K562 (cell line): ENCODE results near the gene RREB1. TPM values are rescaled to one million over a fixed set of nuclear protein-coding genes. Genes with fewer than 3 reads are reported as not detected.

Source experiments
- ATAC-seq: fragments of 200-7000 bp; cut with Tn5 transposase; 3 replicates; pipeline ENCODE4 v1.9.1; 2020; ENCODE audit warnings: moderate library complexity
- BruUV-seq: library from RNA; stranded (reverse); fragments of 400-500 nt; replicated peaks from 2 replicates; lab custom pipeline; 2021; lab: Mats Ljungman, UMichigan
- CTCF ChIA-PET: fragments of 300-600 bp; formaldehyde crosslinking; extraction: SDS; loops from one replicate; lab custom pipeline; 2021; ENCODE audit warnings: low intra/inter-chr PET ratio; lab: Yijun Ruan, JAX
- POLR2A ChIA-PET: fragments of 300-600, 350-650 bp; sonication (Branson Sonifier 250); formaldehyde crosslinking; extraction: SDS; loops from one replicate; lab custom pipeline; 2021; ENCODE audit warnings: antibody characterized with exemption, inconsistent platforms; lab: Yijun Ruan, JAX
- DNase-seq, 4 experiments: peaks; one replicate each; pipeline versions ENCODE4 v3.0.0 to v3.0.0-alpha.2; 2011 to 2018; ENCODE audit warnings: low spot score in 3 of 4, mixed read lengths in 3 of 4; ENCODE audit errors: extremely low read depth in 1 of 4
- FAIRE-seq: peaks from 2 replicates; lab custom pipeline; 2011; peaks lifted over from hg19 to GRCh38; lab: Jason Lieb, UNC
- H2AFZ ChIP-seq: 2 replicates; pipeline ENCODE4 v1.6.0; 2011; ENCODE audit warnings: low read depth, low read length, control low read depth, inconsistent platforms
- H3K27ac ChIP-seq: fragments of 200-600 bp; 3 replicates; pipeline ENCODE4 v1.8.0; 2011; ENCODE audit warnings: low read depth, mild to moderate bottlenecking, control low read depth, inconsistent platforms, low read length, moderate library complexity, mixed read lengths; ENCODE audit errors: extremely low read depth
- H3K27me3 ChIP-seq, 2 experiments: fragments of 300-600 bp in 1 of 2; 2 replicates in 1 of 2; 3 replicates in 1 of 2; pipeline versions ENCODE4 v1.6.0 to v1.8.0; 2011; ENCODE audit warnings: inconsistent platforms in 2 of 2, low read length in 2 of 2, mild to moderate bottlenecking in 1 of 2, mixed read lengths in 1 of 2, moderate library complexity in 1 of 2; ENCODE audit not compliant: control insufficient read depth in 2 of 2, insufficient read depth in 2 of 2
- H3K36me3 ChIP-seq: fragments of 300-600 bp; 3 replicates; pipeline ENCODE4 v1.8.0; 2011; ENCODE audit warnings: mild to moderate bottlenecking, low read length, inconsistent platforms; ENCODE audit not compliant: control insufficient read depth, insufficient read depth
- H3K4me1 ChIP-seq, 2 experiments: fragments of 200-600 bp in 1 of 2; replicated peaks in 1 of 2; 2 replicates in 1 of 2; 3 replicates in 1 of 2; pipeline versions ENCODE4 v1.5.1 to v1.8.0; 2011; ENCODE audit warnings: inconsistent platforms in 2 of 2, low read length in 2 of 2, mild to moderate bottlenecking in 1 of 2, mixed read lengths in 1 of 2, moderate library complexity in 1 of 2; ENCODE audit not compliant: control insufficient read depth in 2 of 2, insufficient read depth in 2 of 2
- H3K4me2 ChIP-seq: 2 replicates; pipeline ENCODE4 v1.6.1; 2011; ENCODE audit warnings: low read length, control low read depth, inconsistent platforms, mixed read lengths; ENCODE audit not compliant: insufficient read depth
- H3K4me3 ChIP-seq: fragments of 200-600 bp; sonication (generic), shearing (Covaris generic); 2 replicates; pipeline ENCODE4 v1.5.1; 2016; ENCODE audit warnings: control low read depth, inconsistent platforms
- H3K79me2 ChIP-seq: fragments of 200-600 bp; 3 replicates; pipeline ENCODE4 v1.8.0; 2011; ENCODE audit warnings: low read length, inconsistent platforms; ENCODE audit not compliant: control insufficient read depth, insufficient read depth
- H3K9ac ChIP-seq, 2 experiments: 2 replicates each; pipeline versions ENCODE4 v1.6.0 to v1.6.1; 2011; ENCODE audit warnings: low read depth in 2 of 2, low read length in 2 of 2, control low read depth in 1 of 2, inconsistent platforms in 1 of 2, mild to moderate bottlenecking in 1 of 2, mixed read lengths in 1 of 2; ENCODE audit not compliant: insufficient read depth in 1 of 2
- H3K9me1 ChIP-seq: one replicate; pipeline ENCODE4 v1.6.0; 2011; ENCODE audit warnings: inconsistent platforms, mild to moderate bottlenecking, low read length, moderate library complexity; ENCODE audit not compliant: control insufficient read depth, insufficient read depth
- H3K9me3 ChIP-seq: replicated peaks from 2 replicates; pipeline ENCODE4 v1.5.1; 2011; ENCODE audit warnings: low read depth, low read length, inconsistent platforms; ENCODE audit not compliant: control insufficient read depth, insufficient read depth
- H4K20me1 ChIP-seq: replicated peaks from 2 replicates; pipeline ENCODE4 v1.6.1; 2011; ENCODE audit warnings: low read length, inconsistent platforms, mixed read lengths; ENCODE audit not compliant: control insufficient read depth, insufficient read depth
- ARHGAP35 ChIP-seq: fragments of 450-650 bp; IDR thresholded peaks from 2 replicates; pipeline ENCODE4 v1.6.1; 2018; ENCODE audit not compliant: partially characterized antibody
- E2F3 ChIP-seq: fragments of 250-450 bp; sonication (Bioruptor Pico); IDR thresholded peaks from 2 replicates; pipeline ENCODE4 v1.4.0; 2020; ENCODE audit warnings: mild to moderate bottlenecking
- ELF1 ChIP-seq: fragments of 200-800 bp; sonication (Bioruptor generic); IDR thresholded peaks from 2 replicates; pipeline ENCODE4 v1.6.1; 2016; ENCODE audit warnings: missing genetic modification characterization, missing compliant biosample characterization
- HIVEP1 ChIP-seq: fragments of 250-450 bp; sonication (Bioruptor Pico); IDR thresholded peaks from 2 replicates; pipeline ENCODE4 v1.4.0; 2020; ENCODE audit warnings: mild to moderate bottlenecking
- KLF13 ChIP-seq: fragments of 450-650 bp; IDR thresholded peaks from 2 replicates; pipeline ENCODE4 v1.6.1; 2016; ENCODE audit warnings: missing genetic modification characterization, low read depth, mild to moderate bottlenecking, missing compliant biosample characterization, moderate library complexity, borderline replicate concordance
- PCBP2 ChIP-seq: fragments of 200-400 bp; formaldehyde crosslinking; IDR thresholded peaks from 2 replicates; pipeline ENCODE4 v1.6.1; 2018; ENCODE audit warnings: low read length, low read depth, mild to moderate bottlenecking, moderate library complexity; ENCODE audit not compliant: poor library complexity, severe bottlenecking
- SIN3B ChIP-seq: fragments of 450-650 bp; IDR thresholded peaks from 2 replicates; pipeline ENCODE4 v1.6.1; 2017; ENCODE audit warnings: low read depth, mild to moderate bottlenecking, moderate library complexity
- SRF ChIP-seq, 2 experiments: fragments of 250-450, 450-650 bp in 1 of 2; sonication (Bioruptor Pico) in 1 of 2; sonication (generic) in 1 of 2; formaldehyde crosslinking; IDR thresholded peaks; 2 replicates each; pipeline versions ENCODE4 v1.5.0 to v1.5.1; 2020 to 2022; ENCODE audit warnings: mild to moderate bottlenecking in 1 of 2, missing genetic modification reagents in 1 of 2
- TAF9B ChIP-seq: fragments of 450-650 bp; IDR thresholded peaks from 2 replicates; pipeline ENCODE4 v1.6.1; 2018; ENCODE audit warnings: mild to moderate bottlenecking; ENCODE audit not compliant: partially characterized antibody
- TCF3 ChIP-seq: sonication (generic); formaldehyde crosslinking; IDR thresholded peaks from 2 replicates; pipeline ENCODE4 v1.4.0; 2020; ENCODE audit warnings: mild to moderate bottlenecking, missing genetic modification reagents
- ZKSCAN3 ChIP-seq: fragments of 250-450 bp; sonication (Bioruptor Pico); IDR thresholded peaks from 2 replicates; pipeline ENCODE4 v1.4.0; 2020
- ZNF124 ChIP-seq: sonication (generic); formaldehyde crosslinking; IDR thresholded peaks from 2 replicates; pipeline ENCODE4 v1.8.1; 2022; ENCODE audit warnings: missing genetic modification reagents
- ZNF232 ChIP-seq: sonication (generic); formaldehyde crosslinking; IDR thresholded peaks from 2 replicates; pipeline ENCODE4 v1.8.0; 2022; ENCODE audit warnings: mild to moderate bottlenecking, missing genetic modification reagents
- ZNF311 ChIP-seq: fragments of 250-450 bp; sonication (Bioruptor Pico); IDR thresholded peaks from 2 replicates; pipeline ENCODE4 v1.4.0; 2020; ENCODE audit warnings: mild to moderate bottlenecking, moderate library complexity
- ZNF668 ChIP-seq: fragments of 250-450 bp; sonication (Bioruptor Pico); IDR thresholded peaks from 2 replicates; pipeline ENCODE4 v1.8.0; 2022; ENCODE audit warnings: mild to moderate bottlenecking, inconsistent platforms
- WGBS: fragments of 100-300 bp; shearing (Covaris generic); methylation state at CpG from one replicate; pipeline ENCODE4 v1.1.6; 2016; ENCODE audit warnings: low coverage, mixed read lengths; ENCODE audit not compliant: insufficient coverage; ENCODE audit errors: missing lambda C conversion rate; 5-methylcytosine and 5-hydroxymethylcytosine counted together
- in situ Hi-C: fragments of 300-500 bp; cut with MboI; formaldehyde crosslinking; loops from 4 replicates; pipeline ENCODE4 v1.15.0; 2018; ENCODE audit warnings: inconsistent platforms, mixed read lengths
- intact Hi-C: fragments of 100-400 bp; cut with micrococcal nuclease; formaldehyde crosslinking; loops from 2 replicates; pipeline ENCODE4 v1.14.2; 2022
- polyA plus RNA-seq, 8 experiments: library from polyadenylated mRNA; depleted of rRNA in 4 of 8; stranded (reverse) in 5 of 8; unstranded in 3 of 8; fragments of >200 nt; fragmentation: Nextera tagmentation in 2 of 8; fragmentation: Illumina TruSeq in 1 of 8; extraction: Ambion mirVana in 2 of 8; extraction: Trizol in 1 of 8; gene quantifications; 2 replicates each; pipeline versions ENCODE4 v1.2.1 to v1.2.3, GENCODE V29; 2011 to 2014; ENCODE audit warnings: inconsistent platforms in 1 of 8, missing spikeins in 1 of 8
- total RNA-seq, 7 experiments: library from RNA; depleted of rRNA in 6 of 7; stranded (reverse); fragments of >200 nt in 6 of 7; fragmentation: Illumina TruSeq in 2 of 7; extraction: Trizol in 2 of 7; gene quantifications; 2 replicates each; pipeline versions ENCODE4 v1.2.1 to v1.2.3, GENCODE V29; 2011 to 2021; ENCODE audit warnings: low replicate concordance in 1 of 7
- TF ChIP-seq, protein P1 (sequence below): fragments of 450-650 bp; formaldehyde crosslinking; IDR thresholded peaks from 2 replicates; pipeline ENCODE4 v1.4.0; 2020; ENCODE audit warnings: mild to moderate bottlenecking, moderate library complexity
- TF ChIP-seq, protein P2 (sequence below): sonication (generic); formaldehyde crosslinking; IDR thresholded peaks from 2 replicates; pipeline ENCODE4 v1.8.0; 2022; ENCODE audit warnings: mild to moderate bottlenecking, missing genetic modification reagents
- TF ChIP-seq, protein P3 (sequence below): fragments of 450-650 bp; conservative IDR thresholded peaks from 2 replicates; pipeline ENCODE4 v1.6.1; 2016; ENCODE audit warnings: missing genetic modification characterization, low read depth, mild to moderate bottlenecking, missing compliant biosample characterization, moderate library complexity

The RREB1 gene
- total and polyA plus RNA-seq, 9 of the 15 experiments (the other 6 are each of a cell fraction or from before 2014, with no cell fraction given) = 3.3 to 64.2 (median 19.3) TPM

DNA sequence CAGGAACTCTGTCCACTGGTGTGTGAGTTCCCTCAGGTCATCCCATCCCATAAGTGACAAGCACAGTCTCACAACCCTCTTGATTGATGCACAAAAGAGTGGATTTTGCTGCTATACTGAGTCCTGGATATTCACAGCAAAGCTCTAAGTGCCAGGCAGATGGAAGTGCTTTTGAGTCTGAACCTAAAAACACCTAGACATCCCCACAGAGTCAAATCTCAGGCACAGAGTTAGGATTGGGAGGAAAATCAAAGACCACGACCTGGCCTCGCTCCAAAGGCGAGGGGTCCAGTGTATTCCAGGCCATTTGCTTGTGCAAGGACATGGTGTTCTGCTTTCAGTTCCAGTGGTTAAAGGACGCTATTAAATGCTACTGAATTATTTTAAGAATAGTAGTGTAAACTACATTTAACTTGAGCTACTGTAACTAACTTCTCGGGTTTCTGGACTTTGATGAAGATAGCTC is 56.8 kb downstream of the RREB1 start:
- WGBS = 9% methylated on average over 5 of the region's 5 CpGs
- in situ Hi-C loops (no loop called here), intact Hi-C loops (loop anchor here (1.0 to 5.0 kb wide), 7 partner anchors 21 to 452 kb away; partner anchors contain the start of gene RREB1)
- Histone ChIP-seq H4K20me1 (no peaks in the 10 kb centered on the region), H3K9ac (peak overlapping the region; percentile 46 to 75; a peak in 3 of 4 replicates), H3K27ac (peak overlapping the region; percentile 88), H3K9me3 (no peaks in the 10 kb centered on the region), H3K4me1 (peaks cover 67 to 91% of the 10 kb centered on the region in 2 experiments), H3K36me3 (peaks cover 32% of the 10 kb centered on the region), H2AFZ (peak overlapping the region; percentile 4; the same call in 1 of the 2 replicates), H3K4me3 (no peak overlapping the region), H3K79me2 (peaks cover 95% of the 10 kb centered on the region), H3K27me3 (no peaks in the 10 kb centered on the region), H3K9me1 (no peaks in the 10 kb centered on the region), H3K4me2 (peak overlapping the region; percentile 81)
- TSS peak; percentile 98 for BruUV-seq
- DNase-seq (no peak), ATAC-seq (no peak), FAIRE-seq (no peak)
- POLR2A ChIA-PET = interaction anchor here (0.6 to 2.6 kb wide), 10 partner anchors 8 to 34 kb away, joined by 3 to 18 read pairs (median 5); no protein-coding TSS in a partner anchor
- CTCF ChIA-PET = no interaction called here
- TF ChIP-seq PCBP2 = no peak
- no peak for TF ChIP-seq ELF1 (tag)
- TF ChIP-seq ARHGAP35 = no peak
- peak; percentile 21; the same call in 1 of the 2 replicates for TF ChIP-seq ZNF668 (CRISPR knock-in tag)
- TF ChIP-seq, protein P1, sequence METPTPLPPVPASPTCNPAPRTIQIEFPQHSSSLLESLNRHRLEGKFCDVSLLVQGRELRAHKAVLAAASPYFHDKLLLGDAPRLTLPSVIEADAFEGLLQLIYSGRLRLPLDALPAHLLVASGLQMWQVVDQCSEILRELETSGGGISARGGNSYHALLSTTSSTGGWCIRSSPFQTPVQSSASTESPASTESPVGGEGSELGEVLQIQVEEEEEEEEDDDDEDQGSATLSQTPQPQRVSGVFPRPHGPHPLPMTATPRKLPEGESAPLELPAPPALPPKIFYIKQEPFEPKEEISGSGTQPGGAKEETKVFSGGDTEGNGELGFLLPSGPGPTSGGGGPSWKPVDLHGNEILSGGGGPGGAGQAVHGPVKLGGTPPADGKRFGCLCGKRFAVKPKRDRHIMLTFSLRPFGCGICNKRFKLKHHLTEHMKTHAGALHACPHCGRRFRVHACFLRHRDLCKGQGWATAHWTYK (CRISPR knock-in tag) = peak; percentile 17
- peak; percentile 3; the same call in 1 of the 2 replicates for TF ChIP-seq ZKSCAN3 (CRISPR knock-in tag)
- TF ChIP-seq ZNF124 (CRISPR knock-in tag) = no peak
- TF ChIP-seq E2F3 (CRISPR knock-in tag) = 0 out of 2 replicates have a peak, but pooled peaks have one; percentile 16
- TF ChIP-seq, protein P2, sequence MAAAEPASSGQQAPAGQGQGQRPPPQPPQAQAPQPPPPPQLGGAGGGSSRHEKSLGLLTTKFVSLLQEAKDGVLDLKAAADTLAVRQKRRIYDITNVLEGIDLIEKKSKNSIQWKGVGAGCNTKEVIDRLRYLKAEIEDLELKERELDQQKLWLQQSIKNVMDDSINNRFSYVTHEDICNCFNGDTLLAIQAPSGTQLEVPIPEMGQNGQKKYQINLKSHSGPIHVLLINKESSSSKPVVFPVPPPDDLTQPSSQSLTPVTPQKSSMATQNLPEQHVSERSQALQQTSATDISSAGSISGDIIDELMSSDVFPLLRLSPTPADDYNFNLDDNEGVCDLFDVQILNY (CRISPR knock-in tag) = 0 out of 2 replicates have a peak, but pooled peaks have one; percentile 29
- TF ChIP-seq SRF (CRISPR knock-in tag; IDR thresholded peaks at IDR 0.05) = 0 out of 4 replicates have a peak, but pooled peaks of 1 of the 2 experiments have one; percentile 38
- TF ChIP-seq, protein P3, sequence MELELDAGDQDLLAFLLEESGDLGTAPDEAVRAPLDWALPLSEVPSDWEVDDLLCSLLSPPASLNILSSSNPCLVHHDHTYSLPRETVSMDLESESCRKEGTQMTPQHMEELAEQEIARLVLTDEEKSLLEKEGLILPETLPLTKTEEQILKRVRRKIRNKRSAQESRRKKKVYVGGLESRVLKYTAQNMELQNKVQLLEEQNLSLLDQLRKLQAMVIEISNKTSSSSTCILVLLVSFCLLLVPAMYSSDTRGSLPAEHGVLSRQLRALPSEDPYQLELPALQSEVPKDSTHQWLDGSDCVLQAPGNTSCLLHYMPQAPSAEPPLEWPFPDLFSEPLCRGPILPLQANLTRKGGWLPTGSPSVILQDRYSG = 0 out of 2 replicates have a peak, but pooled peaks have one; percentile 26
- no peak for TF ChIP-seq TCF3 (CRISPR knock-in tag)
- no peak for TF ChIP-seq SIN3B
- TF ChIP-seq ZNF311 (CRISPR knock-in tag) = peak; percentile 24
- 0 out of 2 replicates have a peak, but pooled peaks have one; percentile 13 for TF ChIP-seq HIVEP1 (CRISPR knock-in tag)
- 0 out of 2 replicates have a peak, but pooled peaks have one; percentile 60 for TF ChIP-seq ZNF232 (CRISPR knock-in tag)
- no peak for TF ChIP-seq TAF9B
- no peak for TF ChIP-seq KLF13
